GM23338 (cell line): ENCODE data around the gene FBXO28. TPM values are rescaled to one million over a fixed set of nuclear protein-coding genes. Genes with fewer than 3 reads are reported as not detected.
A peak's percentile ranks its signal among the peaks of the same experiment; 100 is the strongest.

Experiments
- ATAC-seq: fragments of 200-7000 bp; cut with Tn5 transposase; 3 replicates; pipeline ENCODE4 v1.9.1; 2020
- DNase-seq: peaks from one replicate; pipeline ENCODE4 v3.0.0-alpha.2; 2015; ENCODE audit warnings: low spot score
- H2AFZ ChIP-seq: fragments of 200-600 bp; sonication (generic); 2 replicates; pipeline ENCODE4 v1.8.0; 2016; ENCODE audit warnings: antibody characterized with exemption, mild to moderate bottlenecking, moderate library complexity
- H3F3A ChIP-seq: fragments of 200-600 bp; sonication (generic); replicated peaks from 2 replicates; pipeline ENCODE4 v1.8.0; 2017; ENCODE audit warnings: antibody characterized with exemption, mixed run types, low read depth
- H3K27ac ChIP-seq: fragments of 200-600 bp; sonication (generic); 2 replicates; pipeline ENCODE4 v1.6.1; 2016; ENCODE audit warnings: low read depth
- H3K27me3 ChIP-seq: fragments of 200-600 bp; sonication (generic); 2 replicates; pipeline ENCODE4 v1.8.0; 2016; ENCODE audit warnings: mild to moderate bottlenecking, mixed run types, moderate library complexity; ENCODE audit not compliant: insufficient read depth
- H3K36me3 ChIP-seq: fragments of 200-600 bp; sonication (generic); 2 replicates; pipeline ENCODE4 v1.8.0; 2016; ENCODE audit warnings: mild to moderate bottlenecking; ENCODE audit not compliant: insufficient read depth
- H3K4me1 ChIP-seq: fragments of 200-600 bp; sonication (generic); 2 replicates; pipeline ENCODE4 v1.8.0; 2016; ENCODE audit warnings: mild to moderate bottlenecking, moderate library complexity; ENCODE audit not compliant: insufficient read depth
- H3K4me2 ChIP-seq: fragments of 200-600 bp; sonication (generic); 2 replicates; pipeline ENCODE4 v1.7.1; 2017; ENCODE audit warnings: mixed run types
- H3K4me3 ChIP-seq: fragments of 200-600 bp; sonication (generic); 2 replicates; pipeline ENCODE4 v1.6.1; 2016; ENCODE audit warnings: mixed run types
- H3K79me2 ChIP-seq: fragments of 200-600 bp; sonication (generic); replicated peaks from 2 replicates; pipeline ENCODE4 v1.8.0; 2017; ENCODE audit warnings: mild to moderate bottlenecking; ENCODE audit not compliant: insufficient read depth
- H3K9me2 ChIP-seq: fragments of 200-600 bp; sonication (generic); 2 replicates; pipeline ENCODE4 v1.8.0; 2017; ENCODE audit not compliant: insufficient read depth
- H4K20me1 ChIP-seq: fragments of 200-600 bp; sonication (generic); replicated peaks from 2 replicates; pipeline ENCODE4 v1.8.0; 2017; ENCODE audit warnings: mild to moderate bottlenecking; ENCODE audit not compliant: insufficient read depth
- H3K27ac Mint-ChIP-seq: 2 replicates; pipeline ENCODE4 v1.8.0; 2020; ENCODE audit warnings: inconsistent platforms, mild to moderate bottlenecking, moderate library complexity, mixed read lengths
- H3K27me3 Mint-ChIP-seq: 3 replicates; pipeline ENCODE4 v1.8.0; 2022; ENCODE audit warnings: low read depth, mild to moderate bottlenecking, moderate library complexity, mixed read lengths, inconsistent platforms; ENCODE audit not compliant: insufficient read depth, poor library complexity
- H3K36me3 Mint-ChIP-seq: 3 replicates; pipeline ENCODE4 v1.8.0; 2021; ENCODE audit warnings: low read depth, mild to moderate bottlenecking, inconsistent platforms, moderate library complexity, mixed read lengths
- H3K4me1 Mint-ChIP-seq: 3 replicates; pipeline ENCODE4 v1.8.0; 2020; ENCODE audit warnings: mild to moderate bottlenecking, inconsistent platforms, mixed read lengths
- H3K4me3 Mint-ChIP-seq: 3 replicates; pipeline ENCODE4 v1.8.0; 2021; ENCODE audit warnings: moderate library complexity, mild to moderate bottlenecking, inconsistent platforms, mixed read lengths
- H3K9me3 Mint-ChIP-seq: 3 replicates; pipeline ENCODE4 v1.8.0; 2020; ENCODE audit warnings: moderate library complexity, mild to moderate bottlenecking, inconsistent platforms, mixed read lengths
- CREB1 ChIP-seq: fragments of 250-450 bp; sonication (Bioruptor Pico); IDR thresholded peaks from 2 replicates; pipeline ENCODE4 v1.5.0; 2020; ENCODE audit warnings: low read depth, mild to moderate bottlenecking, moderate library complexity
- CTCF ChIP-seq, 2 experiments: fragments of 200-600 bp in 1 of 2; sonication (generic) in 1 of 2; conservative IDR thresholded peaks; 2 replicates each; pipeline versions ENCODE4 v1.5.1 to v1.6.1; 2016 to 2017; ENCODE audit warnings: antibody characterized with exemption in 2 of 2, low read depth in 2 of 2, mild to moderate bottlenecking in 2 of 2, moderate library complexity in 1 of 2
- ETS1 ChIP-seq: IDR thresholded peaks from 2 replicates; pipeline ENCODE4 v1.6.1; 2016; ENCODE audit warnings: antibody characterized with exemption
- EZH2phosphoT487 ChIP-seq: fragments of 200-600 bp; sonication (generic); IDR thresholded peaks from one replicate; pipeline ENCODE4 v1.8.1; 2018; ENCODE audit warnings: antibody characterized with exemption; ENCODE audit not compliant: unreplicated experiment
- JUNB ChIP-seq: IDR thresholded peaks from one replicate; pipeline ENCODE4 v1.6.1; 2016; ENCODE audit warnings: antibody characterized with exemption; ENCODE audit not compliant: unreplicated experiment
- STAT1 ChIP-seq: IDR thresholded peaks from one replicate; pipeline ENCODE4 v1.6.1; 2016; ENCODE audit warnings: antibody characterized with exemption; ENCODE audit not compliant: unreplicated experiment
- ZNF114 ChIP-seq: fragments of 250-450 bp; sonication (Bioruptor Pico); IDR thresholded peaks from 2 replicates; pipeline ENCODE4 v1.5.0; 2020; ENCODE audit warnings: mild to moderate bottlenecking, moderate library complexity
- ZNF331 ChIP-seq: fragments of 250-450 bp; sonication (Bioruptor Pico); IDR thresholded peaks from 2 replicates; pipeline ENCODE4 v1.5.0; 2020; ENCODE audit warnings: low read depth, mild to moderate bottlenecking, moderate library complexity
- ZNF462 ChIP-seq: fragments of 250-450 bp; sonication (Bioruptor Pico); IDR thresholded peaks from 2 replicates; pipeline ENCODE4 v1.5.0; 2020; ENCODE audit warnings: mild to moderate bottlenecking, moderate library complexity
- polyA plus RNA-seq: library from polyadenylated mRNA; unstranded; fragments of >200 nt; fragmentation: Nextera tagmentation; extraction: Ambion mirVana; gene quantifications from 2 replicates; pipeline ENCODE4 v1.2.1, GENCODE V29; 2016
- total RNA-seq: library from RNA; depleted of rRNA; stranded (reverse); fragments of >200 nt; shearing (Covaris generic); gene quantifications from 2 replicates; pipeline ENCODE4 v1.2.3, GENCODE V29; 2014

FBXO28 gene
- total and polyA plus RNA-seq, 2 experiments from 2014 or later = 16.9 to 45.2 TPM

- H3K4me3 Mint-ChIP-seq = no peak overlapping the region
- no peak overlapping the region for H3K27ac Mint-ChIP-seq
- TF ChIP-seq CREB1 (CRISPR knock-in tag) = no peak
- TF ChIP-seq JUNB = no peak
- no peak for TF ChIP-seq EZH2phosphoT487
- no peak for TF ChIP-seq ETS1
- TF ChIP-seq CTCF (conservative IDR thresholded peaks at IDR 0.05; ENCODE audit: low read depth in 2 of 2) = no peak
- no peak for TF ChIP-seq STAT1
- no peak for TF ChIP-seq ZNF114 (CRISPR knock-in tag)
- no peaks in the 10 kb centered on the region for H3F3A ChIP-seq
- H3K4me1 Mint-ChIP-seq = no peaks in the 10 kb centered on the region
- no peak overlapping the region for H3K4me2 ChIP-seq
- 0 out of 2 replicates have a peak, but pooled peaks cover 3% of the 10 kb centered on the region for H3K79me2 ChIP-seq
- H3K27ac ChIP-seq = no peak overlapping the region
- peaks cover 2% of the 10 kb centered on the region for H3K27me3 Mint-ChIP-seq
- H3K4me3 ChIP-seq = no peak overlapping the region
- DNase-seq (no peak), ATAC-seq (no peak)
- no peaks in the 10 kb centered on the region for H3K27me3 ChIP-seq
- H3K36me3 Mint-ChIP-seq = peaks cover 48% of the 10 kb centered on the region; the same call in 2 of the 3 replicates
- H3K36me3 ChIP-seq = peaks cover 9% of the 10 kb centered on the region; the same call in 1 of the 2 replicates
- no peak overlapping the region for H2AFZ ChIP-seq
- H3K9me2 ChIP-seq = no peaks in the 10 kb centered on the region
- peaks cover 11% of the 10 kb centered on the region for H4K20me1 ChIP-seq
- H3K9me3 Mint-ChIP-seq = no peaks in the 10 kb centered on the region
- no peaks in the 10 kb centered on the region for H3K4me1 ChIP-seq
Observed at GRCh38 chr1:224141693-224142092, 27.8 kb downstream of the FBXO28 start.

- no peak overlapping the region for H3K27ac Mint-ChIP-seq
- no peak for ATAC-seq
- Histone ChIP-seq H2AFZ (no peak overlapping the region), H3K9me2 (no peaks in the 10 kb centered on the region), H4K20me1 (peaks cover 4% of the 10 kb centered on the region; the same call in 1 of the 2 replicates), H3K27ac (no peak overlapping the region), H3K4me3 (no peak overlapping the region), H3K36me3 (no peaks in the 10 kb centered on the region; the same call in 1 of the 2 replicates), H3K27me3 (no peaks in the 10 kb centered on the region), H3F3A (no peaks in the 10 kb centered on the region), H3K4me2 (no peak overlapping the region), H3K79me2 (no peaks in the 10 kb centered on the region), H3K4me1 (no peaks in the 10 kb centered on the region)
- no peaks in the 10 kb centered on the region for H3K4me1 Mint-ChIP-seq
- H3K36me3 Mint-ChIP-seq = peaks cover 5% of the 10 kb centered on the region; the same call in 2 of the 3 replicates
- no peak overlapping the region for H3K4me3 Mint-ChIP-seq
- no peaks in the 10 kb centered on the region for H3K9me3 Mint-ChIP-seq
- peak; percentile 13 for DNase-seq
- H3K27me3 Mint-ChIP-seq = no peaks in the 10 kb centered on the region
- TF ChIP-seq ETS1 = no peak
- no peak for TF ChIP-seq ZNF331 (CRISPR knock-in tag)
- TF ChIP-seq ZNF114 (CRISPR knock-in tag) = no peak
- no peak for TF ChIP-seq ZNF462 (CRISPR knock-in tag)
Observed at GRCh38 chr1:224149709-224150108, 35.8 kb downstream of the FBXO28 start.
